Measurements from ENCODE around the gene GNMT.
"Not testable (repeated sequence)": the region's sequence is repeated elsewhere in the genome, so short reads cannot be mapped to it uniquely, and the experiment has no call there.

The GNMT gene

GRCh38 chr6:42978839-42979522 lies 18.4 kb downstream of the GNMT start, which contains the start of gene PEX6:
Gene PEX6 (minus strand): TSS chr6:42979181. CDS start chr6:42979150, 31 bp downstream.
- DNase-seq = peak; percentile 87

- DNase-seq = peak; percentile 22
Observed at GRCh38 chr6:42979523-42980177, 19.1 kb downstream of the GNMT start.

- no peak for DNase-seq
Observed at GRCh38 chr6:42981836-42982235, 21.3 kb downstream of the GNMT start.

GRCh38 chr6:42984001-42984923 lies 23.7 kb downstream of the GNMT start, which contains the start of gene PPP2R5D:
Gene PPP2R5D (plus strand): TSS chr6:42984570. CDS start chr6:42984678, 108 bp downstream.
- peak; percentile 99 for DNase-seq

- no peak for DNase-seq
Observed at GRCh38 chr6:42984924-42985475, 24.4 kb downstream of the GNMT start.

- DNase-seq = no peak
Observed at GRCh38 chr6:42987533-42988451, 27.2 kb downstream of the GNMT start.

GRCh38 chr6:42988486-42989020 lies 28.0 kb downstream of the GNMT start:
- DNase-seq = no peak

GRCh38 chr6:42989923-42990322 lies 29.4 kb downstream of the GNMT start:
- no peak for DNase-seq

GRCh38 chr6:42993445-42993844 lies 32.9 kb downstream of the GNMT start:
- DNase-seq = no peak

- DNase-seq = no peak
Observed at GRCh38 chr6:42996513-42996912, 36.0 kb downstream of the GNMT start.

GRCh38 chr6:42998205-42998604 lies 37.7 kb downstream of the GNMT start:
- not testable (repeated sequence) for DNase-seq

GRCh38 chr6:43001843-43002242 lies 41.3 kb downstream of the GNMT start:
- no peak for DNase-seq

- DNase-seq = no peak
Observed at GRCh38 chr6:43005844-43006243, 45.3 kb downstream of the GNMT start.

- DNase-seq = no peak
Observed at GRCh38 chr6:43006251-43006650, 45.7 kb downstream of the GNMT start.

GRCh38 chr6:43007126-43007525 lies 46.6 kb downstream of the GNMT start:
- DNase-seq = no peak

- DNase-seq = no peak
Observed at GRCh38 chr6:43009124-43009523, 48.6 kb downstream of the GNMT start.

GRCh38 chr6:43011207-43011606 lies 50.7 kb downstream of the GNMT start:
- no peak for DNase-seq

- no peak for DNase-seq
Observed at GRCh38 chr6:43012364-43012763, 51.8 kb downstream of the GNMT start.

GRCh38 chr6:43013097-43013842 lies 52.7 kb downstream of the GNMT start:
- peak; percentile 16 for DNase-seq
